ENCODE measurements around the gene POLN.

Gene POLN

GRCh38 chr4:2079006-2079405, 162.9 kb downstream of the POLN start:
- TF ChIP-seq CTCF (conservative IDR thresholded peaks at IDR 0.05; ENCODE audit: low read length): no peak
- TF ChIP-seq EZH2phosphoT487 (IDR thresholded peaks at IDR 0.05; ENCODE audit: borderline replicate concordance): no peak
- no peak overlapping the region for H3K4me3 ChIP-seq (ENCODE audit: low read length, poor library complexity, severe bottlenecking)
- no peaks in the 10 kb centered on the region for H4K20me1 ChIP-seq (ENCODE audit: insufficient read depth, low read length, poor library complexity, severe bottlenecking)
- no peaks in the 10 kb centered on the region for H3K9me2 ChIP-seq (replicated peaks; ENCODE audit: low read depth, low read length)
- no peaks in the 10 kb centered on the region for H3K27me3 ChIP-seq (ENCODE audit: insufficient read depth, low read length, poor library complexity, severe bottlenecking)
- no peak overlapping the region for H3K4me2 ChIP-seq (ENCODE audit: low read depth, low read length, poor library complexity, severe bottlenecking)
- no peaks in the 10 kb centered on the region for H3K36me3 ChIP-seq (ENCODE audit: insufficient read depth, low read length)
- H3K79me2 ChIP-seq (ENCODE audit: insufficient read depth, low read length): no peaks in the 10 kb centered on the region
- H3F3A ChIP-seq (ENCODE audit: low read depth): no peaks in the 10 kb centered on the region
- H2AFZ ChIP-seq (ENCODE audit: low read length): no peak overlapping the region
- no peaks in the 10 kb centered on the region for H3K9me3 ChIP-seq (ENCODE audit: insufficient read depth, low read depth, low read length)
- H3K9ac ChIP-seq (ENCODE audit: low read depth, low read length, poor library complexity, severe bottlenecking): no peak overlapping the region
- no peaks in the 10 kb centered on the region for H3K4me1 ChIP-seq (ENCODE audit: insufficient read depth, low read length, poor library complexity, severe bottlenecking)

GRCh38 chr4:2078584-2078983, 163.3 kb downstream of the POLN start:
- no peak overlapping the region for H2AFZ ChIP-seq (ENCODE audit: low read length)
- no peak overlapping the region for H3K4me2 ChIP-seq (ENCODE audit: low read depth, low read length, poor library complexity, severe bottlenecking)
- no peaks in the 10 kb centered on the region for H3K79me2 ChIP-seq (ENCODE audit: insufficient read depth, low read length)
- H3K9me3 ChIP-seq (ENCODE audit: insufficient read depth, low read depth, low read length): no peaks in the 10 kb centered on the region
- H3K36me3 ChIP-seq (ENCODE audit: insufficient read depth, low read length): no peaks in the 10 kb centered on the region
- TF ChIP-seq CTCF (conservative IDR thresholded peaks at IDR 0.05; ENCODE audit: low read length) (no peak), EZH2phosphoT487 (IDR thresholded peaks at IDR 0.05; ENCODE audit: borderline replicate concordance) (no peak)
- H3K9ac ChIP-seq (ENCODE audit: low read depth, low read length, poor library complexity, severe bottlenecking): no peak overlapping the region
- H3K4me3 ChIP-seq (ENCODE audit: low read length, poor library complexity, severe bottlenecking): no peak overlapping the region
- no peaks in the 10 kb centered on the region for H3K9me2 ChIP-seq (replicated peaks; ENCODE audit: low read depth, low read length)
- no peaks in the 10 kb centered on the region for H4K20me1 ChIP-seq (ENCODE audit: insufficient read depth, low read length, poor library complexity, severe bottlenecking)
- no peaks in the 10 kb centered on the region for H3F3A ChIP-seq (ENCODE audit: low read depth)
- no peaks in the 10 kb centered on the region for H3K4me1 ChIP-seq (ENCODE audit: insufficient read depth, low read length, poor library complexity, severe bottlenecking)
- H3K27me3 ChIP-seq (ENCODE audit: insufficient read depth, low read length, poor library complexity, severe bottlenecking): no peaks in the 10 kb centered on the region

GRCh38 chr4:2077537-2078460, 164.1 kb downstream of the POLN start:
- no peak overlapping the region for H3K9ac ChIP-seq (ENCODE audit: low read depth, low read length, poor library complexity, severe bottlenecking)

More at GRCh38 chr4:2077537-2078460, 164.1 kb downstream of the POLN start:
- Histone ChIP-seq H3K79me2 (ENCODE audit: insufficient read depth, low read length) (no peaks in the 10 kb centered on the region), H3K4me3 (ENCODE audit: low read length, poor library complexity, severe bottlenecking) (no peak overlapping the region), H3K4me1 (ENCODE audit: insufficient read depth, low read length, poor library complexity, severe bottlenecking) (no peaks in the 10 kb centered on the region), H3K27me3 (ENCODE audit: insufficient read depth, low read length, poor library complexity, severe bottlenecking) (no peaks in the 10 kb centered on the region), H3K36me3 (ENCODE audit: insufficient read depth, low read length) (no peaks in the 10 kb centered on the region), H3K9me3 (ENCODE audit: insufficient read depth, low read depth, low read length) (no peaks in the 10 kb centered on the region), H4K20me1 (ENCODE audit: insufficient read depth, low read length, poor library complexity, severe bottlenecking) (no peaks in the 10 kb centered on the region), H3K4me2 (ENCODE audit: low read depth, low read length, poor library complexity, severe bottlenecking) (no peak overlapping the region), H2AFZ (ENCODE audit: low read length) (no peak overlapping the region), H3K9me2 (replicated peaks; ENCODE audit: low read depth, low read length) (no peaks in the 10 kb centered on the region), H3F3A (ENCODE audit: low read depth) (no peaks in the 10 kb centered on the region)
- TF ChIP-seq EZH2phosphoT487 (IDR thresholded peaks at IDR 0.05; ENCODE audit: borderline replicate concordance) (no peak), CTCF (conservative IDR thresholded peaks at IDR 0.05; ENCODE audit: low read length) (no peak)

Measured in Loucy (cell line).